Natural killer cell (primary cell): ENCODE results near the gene ZBTB21. TPM values are rescaled to one million over a fixed set of nuclear protein-coding genes. Genes with fewer than 3 reads are reported as not detected.

Source experiments
- ATAC-seq, 3 donors: fragments of 150-1000 bp in 2 of 3; fragments of 200-7000 bp in 1 of 3; cut with Tn5 transposase; 1 replicate in 1 of 3; 2 replicates in 2 of 3; pipeline ENCODE4 v1.10.0; 2021; ENCODE audit warnings: mild to moderate bottlenecking in 2 of 3, moderate library complexity in 2 of 3
- DNase-seq, 2 donors: peaks; one replicate each; pipeline versions ENCODE4 v3.0.0 to v3.0.0-alpha.2; 2013 to 2021; ENCODE audit warnings: mixed read lengths in 1 of 2
- H3K27ac ChIP-seq: one replicate; pipeline ENCODE4 v1.5.1; 2013; ENCODE audit warnings: mild to moderate bottlenecking, low read length
- H3K27me3 ChIP-seq: one replicate; pipeline ENCODE4 v1.6.1; 2013; ENCODE audit warnings: low read length; ENCODE audit not compliant: control insufficient read depth, insufficient read depth
- H3K36me3 ChIP-seq: one replicate; pipeline ENCODE4 v1.6.1; 2013; ENCODE audit warnings: low read length; ENCODE audit not compliant: control insufficient read depth, insufficient read depth
- H3K4me1 ChIP-seq: one replicate; pipeline ENCODE4 v1.6.1; 2013; ENCODE audit warnings: low read length; ENCODE audit not compliant: control insufficient read depth, insufficient read depth
- H3K4me3 ChIP-seq: one replicate; pipeline ENCODE4 v1.5.1; 2013; ENCODE audit warnings: low read length
- H3K9me3 ChIP-seq: one replicate; pipeline ENCODE4 v1.6.1; 2013; ENCODE audit warnings: low read length; ENCODE audit not compliant: control insufficient read depth, insufficient read depth
- H3K27ac Mint-ChIP-seq, 2 donors: one replicate each; pipeline ENCODE4 v1.8.0; 2022; ENCODE audit warnings: mild to moderate bottlenecking in 2 of 2, mixed read lengths in 2 of 2, moderate library complexity in 1 of 2
- H3K27me3 Mint-ChIP-seq, 2 donors: one replicate each; pipeline ENCODE4 v1.8.0; 2022; ENCODE audit warnings: low read depth in 2 of 2, mixed read lengths in 2 of 2
- H3K36me3 Mint-ChIP-seq: one replicate; pipeline ENCODE4 v1.8.0; 2022; ENCODE audit warnings: mixed read lengths
- H3K4me1 Mint-ChIP-seq, 2 donors: one replicate each; pipeline ENCODE4 v1.8.0; 2022; ENCODE audit warnings: mixed read lengths in 2 of 2
- H3K4me3 Mint-ChIP-seq: one replicate; pipeline ENCODE4 v1.8.0; 2022; ENCODE audit warnings: mild to moderate bottlenecking, moderate library complexity, mixed read lengths
- H3K9me3 Mint-ChIP-seq, 2 donors: one replicate each; pipeline ENCODE4 v1.8.0; 2022; ENCODE audit warnings: mixed read lengths in 2 of 2
- WGBS: methylation state at CpG from one replicate; pipeline ENCODE4 v1.1.7; 2013; ENCODE audit warnings: missing lambda C conversion rate; ENCODE audit not compliant: insufficient coverage; 5-methylcytosine and 5-hydroxymethylcytosine counted together
- intact Hi-C: fragments of 100-400 bp; cut with micrococcal nuclease; formaldehyde crosslinking; loops from one replicate; pipeline ENCODE4 v1.14.2; 2022
- total RNA-seq, 4 donors: library from RNA; stranded (reverse); fragments of 120-200 nt in 1 of 4; gene quantifications; one replicate each; pipeline versions ENCODE4 v1.2.3 to v1.2.4, GENCODE V29; 2013 to 2022
- TF ChIP-seq, protein P1 (sequence below): fragments of 200-600 bp; IDR thresholded peaks from one replicate; pipeline ENCODE4 v1.8.0; 2022; ENCODE audit warnings: antibody characterized with exemption

ZBTB21 gene
- total RNA-seq, 3 donors from 2014 or later (not counting 1 experiment from before 2014, with no cell fraction given): 78.2 to 113 (median 100) TPM

DNA sequence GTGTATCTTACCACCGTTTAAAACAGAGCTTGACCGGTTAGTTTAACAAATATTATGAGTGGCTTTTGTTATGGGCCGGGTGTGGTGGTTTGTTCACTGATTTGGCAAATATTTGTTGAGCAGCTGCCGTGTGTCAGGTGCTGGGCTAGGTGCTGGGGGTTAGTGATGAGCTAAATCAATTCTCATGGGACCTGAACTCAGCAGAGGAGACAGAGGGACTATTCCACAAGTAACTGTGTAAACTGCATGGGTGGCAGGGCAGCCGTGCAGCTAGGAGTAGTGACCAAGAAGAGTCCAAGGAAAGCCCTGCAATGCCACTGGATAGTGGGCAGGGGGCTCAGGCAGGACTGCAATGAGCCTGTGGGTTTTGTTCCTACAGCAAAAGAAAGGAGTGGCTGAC lies 45.1 kb downstream of the ZBTB21 start:
- H3K36me3 Mint-ChIP-seq: no peaks in the 10 kb centered on the region
- peaks cover 18 to 19% of the 10 kb centered on the region in 2 donors for H3K27me3 Mint-ChIP-seq
- H3K4me3 Mint-ChIP-seq: no peak overlapping the region
- no peaks in the 10 kb centered on the region for H3K9me3 Mint-ChIP-seq
- Histone ChIP-seq H3K27me3 (no peaks in the 10 kb centered on the region), H3K9me3 (no peaks in the 10 kb centered on the region), H3K36me3 (no peaks in the 10 kb centered on the region), H3K4me1 (no peaks in the 10 kb centered on the region), H3K27ac (no peak overlapping the region), H3K4me3 (no peak overlapping the region)
- DNase-seq: no peak
- H3K27ac Mint-ChIP-seq: no peak overlapping the region
- WGBS: 73% methylated on average over 5 of the region's 5 CpGs
- TF ChIP-seq, protein P1, sequence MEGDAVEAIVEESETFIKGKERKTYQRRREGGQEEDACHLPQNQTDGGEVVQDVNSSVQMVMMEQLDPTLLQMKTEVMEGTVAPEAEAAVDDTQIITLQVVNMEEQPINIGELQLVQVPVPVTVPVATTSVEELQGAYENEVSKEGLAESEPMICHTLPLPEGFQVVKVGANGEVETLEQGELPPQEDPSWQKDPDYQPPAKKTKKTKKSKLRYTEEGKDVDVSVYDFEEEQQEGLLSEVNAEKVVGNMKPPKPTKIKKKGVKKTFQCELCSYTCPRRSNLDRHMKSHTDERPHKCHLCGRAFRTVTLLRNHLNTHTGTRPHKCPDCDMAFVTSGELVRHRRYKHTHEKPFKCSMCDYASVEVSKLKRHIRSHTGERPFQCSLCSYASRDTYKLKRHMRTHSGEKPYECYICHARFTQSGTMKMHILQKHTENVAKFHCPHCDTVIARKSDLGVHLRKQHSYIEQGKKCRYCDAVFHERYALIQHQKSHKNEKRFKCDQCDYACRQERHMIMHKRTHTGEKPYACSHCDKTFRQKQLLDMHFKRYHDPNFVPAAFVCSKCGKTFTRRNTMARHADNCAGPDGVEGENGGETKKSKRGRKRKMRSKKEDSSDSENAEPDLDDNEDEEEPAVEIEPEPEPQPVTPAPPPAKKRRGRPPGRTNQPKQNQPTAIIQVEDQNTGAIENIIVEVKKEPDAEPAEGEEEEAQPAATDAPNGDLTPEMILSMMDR: no peak
- no peak for ATAC-seq
- no peaks in the 10 kb centered on the region for H3K4me1 Mint-ChIP-seq
- intact Hi-C loops: no loop called here

DNA sequence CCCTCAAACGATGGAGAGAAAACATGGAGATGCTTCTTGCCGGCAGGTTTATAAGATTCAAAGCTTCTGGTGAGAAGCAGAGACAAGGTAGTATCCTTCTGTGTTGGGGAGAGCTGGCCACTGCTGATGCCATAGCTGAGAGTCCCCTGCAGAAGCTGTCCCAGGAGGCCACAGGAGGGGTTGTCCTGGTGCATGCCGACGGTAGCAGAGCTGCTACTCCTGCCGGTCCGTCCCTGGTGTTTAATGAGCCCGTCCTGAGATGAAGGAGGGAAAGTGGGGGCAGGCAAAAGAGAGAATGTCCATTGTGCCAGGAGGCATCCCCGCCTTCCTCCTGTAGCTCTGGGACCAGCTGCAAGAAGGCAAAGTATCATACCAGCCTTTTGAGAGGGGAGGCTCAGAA lies 46.0 kb downstream of the ZBTB21 start:
- intact Hi-C loops: no loop called here
- no peak overlapping the region for H3K4me3 Mint-ChIP-seq
- WGBS: 88% methylated on average over 7 of the region's 8 CpGs
- Histone ChIP-seq H3K27ac (no peak overlapping the region), H3K27me3 (no peaks in the 10 kb centered on the region), H3K36me3 (no peaks in the 10 kb centered on the region), H3K9me3 (no peaks in the 10 kb centered on the region), H3K4me3 (no peak overlapping the region), H3K4me1 (no peaks in the 10 kb centered on the region)
- H3K27me3 Mint-ChIP-seq: peaks cover 19% of the 10 kb centered on the region in 2 donors
- TF ChIP-seq, protein P1: no peak
- ATAC-seq (no peak), DNase-seq (no peak)
- H3K4me1 Mint-ChIP-seq: no peaks in the 10 kb centered on the region
- no peaks in the 10 kb centered on the region for H3K36me3 Mint-ChIP-seq
- H3K9me3 Mint-ChIP-seq: no peaks in the 10 kb centered on the region
- H3K27ac Mint-ChIP-seq: no peak overlapping the region

DNA sequence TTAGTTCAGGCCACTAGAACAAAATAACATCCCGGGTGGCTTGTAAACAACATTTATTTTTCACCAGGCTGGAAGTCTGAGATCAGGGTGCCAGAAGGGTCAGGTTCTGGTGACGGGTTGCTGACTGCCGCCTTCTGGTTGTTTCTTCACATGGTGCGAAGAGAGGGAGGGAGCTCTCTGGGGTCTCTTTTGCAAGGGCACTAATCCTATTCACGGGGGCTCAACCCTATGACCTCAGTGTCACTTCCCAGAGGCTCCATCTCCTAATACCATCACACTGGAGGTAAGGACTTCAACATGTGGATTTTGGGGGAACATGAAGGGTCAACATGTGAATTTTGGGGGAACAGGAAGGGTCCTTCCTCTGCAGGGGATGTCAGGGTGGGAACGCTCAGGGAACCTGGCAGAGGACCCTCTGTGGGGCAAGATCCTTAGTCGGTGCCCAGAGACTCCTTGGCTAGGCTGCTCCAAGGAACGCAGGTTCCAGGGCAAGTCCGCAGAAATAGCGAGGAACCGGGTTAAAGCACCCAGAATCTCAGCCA lies 47.7 kb downstream of the ZBTB21 start:
- no peak for ATAC-seq
- no peaks in the 10 kb centered on the region for H3K4me1 Mint-ChIP-seq
- 93% methylated on average over 10 of the region's 11 CpGs for WGBS

More for the DNA sequence above, 47.7 kb downstream of the ZBTB21 start:
- Mint-ChIP-seq H3K9me3 (no peaks in the 10 kb centered on the region), H3K36me3 (no peaks in the 10 kb centered on the region), H3K27ac (no peak overlapping the region), H3K4me3 (no peak overlapping the region), H3K27me3 (peaks cover 19 to 21% of the 10 kb centered on the region in 2 donors)
- no peaks in the 10 kb centered on the region for H3K4me1 ChIP-seq
- H3K27ac ChIP-seq: no peak overlapping the region
- intact Hi-C loops: no loop called here
- no peaks in the 10 kb centered on the region for H3K9me3 ChIP-seq
- no peak for DNase-seq
- TF ChIP-seq, protein P1: no peak
- H3K4me3 ChIP-seq: no peak overlapping the region
- no peaks in the 10 kb centered on the region for H3K36me3 ChIP-seq
- H3K27me3 ChIP-seq: no peaks in the 10 kb centered on the region
